Esophagus muscularis mucosa (tissue), 4 donors: Measurements from ENCODE around the gene PIR. TPM values are rescaled to one million over a fixed set of nuclear protein-coding genes. Genes with fewer than 3 reads are reported as not detected.

Experiments used
- DNase-seq: peaks from one replicate; pipeline ENCODE4 v3.0.0-alpha.2; 2017; ENCODE audit errors: extremely low spot score
- H3K27ac ChIP-seq, 4 donors: fragments of 200-600 bp; sonication (generic); replicated peaks in 1 of 4; 1 replicate in 3 of 4; 2 replicates in 1 of 4; pipeline ENCODE4 v1.5.1; 2016 to 2019; ENCODE audit warnings: mild to moderate bottlenecking in 1 of 4
- H3K27me3 ChIP-seq, 4 donors: fragments of 200-600 bp; sonication (generic); one replicate each; pipeline versions ENCODE4 v1.5.1 to v1.6.0; 2016 to 2019
- H3K36me3 ChIP-seq, 4 donors: fragments of 200-600 bp; sonication (generic); one replicate each; pipeline ENCODE4 v1.5.1; 2016 to 2019
- H3K4me1 ChIP-seq, 4 donors: fragments of 200-600 bp; sonication (generic); one replicate each; pipeline ENCODE4 v1.5.1; 2016 to 2019
- H3K4me3 ChIP-seq, 4 donors: fragments of 200-600 bp; sonication (generic); 1 replicate in 2 of 4; 2 replicates in 2 of 4; pipeline ENCODE4 v1.5.1; 2016 to 2019; ENCODE audit warnings: mild to moderate bottlenecking in 4 of 4, moderate library complexity in 1 of 4
- H3K9me3 ChIP-seq, 4 donors: fragments of 200-600 bp; sonication (generic); 1 replicate in 3 of 4; 2 replicates in 1 of 4; pipeline ENCODE4 v1.5.1; 2016 to 2019
- EP300 ChIP-seq: sonication (generic); formaldehyde crosslinking; IDR thresholded peaks from one replicate; pipeline ENCODE4 v1.6.1; 2017; ENCODE audit warnings: antibody characterized with exemption
- POLR2A ChIP-seq: fragments of 450-650 bp; IDR thresholded peaks from one replicate; pipeline ENCODE4 v1.6.1; 2017; ENCODE audit warnings: antibody characterized with exemption, moderate library complexity, mild to moderate bottlenecking, low read depth
- POLR2AphosphoS5 ChIP-seq, 2 donors: sonication (generic); formaldehyde crosslinking; IDR thresholded peaks; one replicate each; pipeline ENCODE4 v1.6.1; 2017; ENCODE audit warnings: antibody characterized with exemption in 2 of 2
- WGBS: methylation state at CpG from one replicate; pipeline ENCODE4 v1.1.5; 2018; 5-methylcytosine and 5-hydroxymethylcytosine counted together
- intact Hi-C: fragments of 100-400 bp; cut with DNase I; formaldehyde crosslinking; loops from one replicate; pipeline ENCODE4 v1.15.1; 2023
- total RNA-seq, 4 donors: library from RNA; depleted of rRNA; stranded (reverse); fragments of >200 nt; gene quantifications; one replicate each; pipeline versions ENCODE4 v1.1.0 to v1.2.1, GENCODE V29; 2016
- TF ChIP-seq, protein P1 (sequence below), 3 experiments: fragments of 200-600 bp in 2 of 3; fragments of 450-650 bp in 1 of 3; sonication (generic) in 2 of 3; IDR thresholded peaks; one replicate each; pipeline ENCODE4 v1.5.1; 2017 to 2019; ENCODE audit warnings: antibody characterized with exemption in 3 of 3, mild to moderate bottlenecking in 2 of 3, moderate library complexity in 1 of 3

The PIR gene
- total RNA-seq, 4 donors from 2014 or later = 12.1 to 24.9 (median 19.3) TPM

DNA sequence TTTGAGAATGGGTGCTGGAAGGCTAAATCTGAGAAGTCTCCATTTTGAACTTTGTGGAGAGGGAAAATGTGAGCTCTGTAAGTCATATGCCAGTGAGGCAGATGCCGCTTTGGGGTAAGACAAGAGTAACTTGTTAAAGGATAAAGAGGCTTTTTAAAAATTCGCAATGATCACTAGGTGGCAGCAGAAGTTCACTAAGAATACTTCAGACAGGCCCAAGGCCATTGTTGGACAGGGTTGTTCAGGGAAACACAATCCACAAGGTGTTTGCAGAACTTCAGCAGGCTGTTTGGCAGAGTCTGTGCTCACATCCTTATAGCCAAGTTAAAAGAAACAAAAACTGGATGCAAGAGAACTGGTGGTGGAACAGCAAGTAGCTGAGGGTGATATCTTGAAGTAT lies 144.1 kb downstream of the PIR start:
- no peak for DNase-seq
- peaks cover 0 to 11% (median 0%) of the 10 kb centered on the region in 4 donors for H3K36me3 ChIP-seq
- TF ChIP-seq, protein P1, sequence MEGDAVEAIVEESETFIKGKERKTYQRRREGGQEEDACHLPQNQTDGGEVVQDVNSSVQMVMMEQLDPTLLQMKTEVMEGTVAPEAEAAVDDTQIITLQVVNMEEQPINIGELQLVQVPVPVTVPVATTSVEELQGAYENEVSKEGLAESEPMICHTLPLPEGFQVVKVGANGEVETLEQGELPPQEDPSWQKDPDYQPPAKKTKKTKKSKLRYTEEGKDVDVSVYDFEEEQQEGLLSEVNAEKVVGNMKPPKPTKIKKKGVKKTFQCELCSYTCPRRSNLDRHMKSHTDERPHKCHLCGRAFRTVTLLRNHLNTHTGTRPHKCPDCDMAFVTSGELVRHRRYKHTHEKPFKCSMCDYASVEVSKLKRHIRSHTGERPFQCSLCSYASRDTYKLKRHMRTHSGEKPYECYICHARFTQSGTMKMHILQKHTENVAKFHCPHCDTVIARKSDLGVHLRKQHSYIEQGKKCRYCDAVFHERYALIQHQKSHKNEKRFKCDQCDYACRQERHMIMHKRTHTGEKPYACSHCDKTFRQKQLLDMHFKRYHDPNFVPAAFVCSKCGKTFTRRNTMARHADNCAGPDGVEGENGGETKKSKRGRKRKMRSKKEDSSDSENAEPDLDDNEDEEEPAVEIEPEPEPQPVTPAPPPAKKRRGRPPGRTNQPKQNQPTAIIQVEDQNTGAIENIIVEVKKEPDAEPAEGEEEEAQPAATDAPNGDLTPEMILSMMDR (IDR thresholded peaks at IDR 0.05) = peak; percentile 47 to 48 (median 48)
- TF ChIP-seq EP300 = no peak
- no peaks in the 10 kb centered on the region for H3K27me3 ChIP-seq
- intact Hi-C loops = loop anchor here (5.0 kb wide), 1 partner anchor 118 kb away; no protein-coding TSS in a partner anchor
- no peak overlapping the region for H3K4me3 ChIP-seq
- no peaks in the 10 kb centered on the region for H3K9me3 ChIP-seq
- H3K27ac ChIP-seq = no peak overlapping the region
- 34% methylated on average over 2 of the region's 2 CpGs for WGBS
- H3K4me1 ChIP-seq = no peaks in the 10 kb centered on the region

DNA sequence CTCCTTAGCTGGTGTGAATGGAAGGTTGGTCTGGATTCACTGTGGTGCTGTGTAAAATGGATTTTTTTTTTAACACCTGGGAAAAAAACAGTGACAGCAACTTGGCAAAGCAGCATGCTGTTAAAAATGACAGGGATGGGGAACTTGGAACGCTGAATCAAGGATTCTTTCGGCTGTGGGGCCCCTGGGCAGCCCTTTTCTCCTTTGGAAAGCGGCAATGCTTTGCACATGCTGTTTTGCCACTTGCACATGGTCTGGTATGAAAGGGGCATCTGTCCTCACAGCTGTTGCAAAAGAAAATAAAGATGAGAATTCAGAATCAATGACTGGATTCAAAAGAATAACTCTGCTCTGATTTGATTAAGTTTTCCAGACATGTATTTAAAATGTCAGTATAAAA lies 147.2 kb downstream of the PIR start:
- no peaks in the 10 kb centered on the region for H3K4me1 ChIP-seq
- intact Hi-C loops = loop anchor here (5.0 kb wide), 1 partner anchor 121 kb away; no protein-coding TSS in a partner anchor
- peaks cover 0 to 11% (median 0%) of the 10 kb centered on the region in 4 donors for H3K36me3 ChIP-seq
- H3K4me3 ChIP-seq = no peak overlapping the region
- no peak overlapping the region for H3K27ac ChIP-seq
- DNase-seq = no peak
- TF ChIP-seq POLR2AphosphoS5 (IDR thresholded peaks at IDR 0.05) = no peak
- TF ChIP-seq, protein P1 (IDR thresholded peaks at IDR 0.05) = no peak
- no peak for TF ChIP-seq POLR2A
- H3K27me3 ChIP-seq = no peaks in the 10 kb centered on the region
- H3K9me3 ChIP-seq = no peaks in the 10 kb centered on the region
- WGBS = 71% methylated on average over 3 of the region's 3 CpGs

GRCh38 chrX:15344106-15344505 lies 149.0 kb downstream of the PIR start:
- H3K9me3 ChIP-seq = no peaks in the 10 kb centered on the region
- H3K27ac ChIP-seq = no peak overlapping the region
- TF ChIP-seq POLR2AphosphoS5 (IDR thresholded peaks at IDR 0.05) (no peak), EP300 (no peak), POLR2A (no peak)
- TF ChIP-seq, protein P1 (IDR thresholded peaks at IDR 0.05) = no peak
- H3K4me3 ChIP-seq = no peak overlapping the region
- no peaks in the 10 kb centered on the region for H3K4me1 ChIP-seq
- no peaks in the 10 kb centered on the region for H3K27me3 ChIP-seq
- no peak for DNase-seq
- intact Hi-C loops = no loop called here
- H3K36me3 ChIP-seq = peaks cover 0 to 11% (median 0%) of the 10 kb centered on the region in 4 donors

GRCh38 chrX:15343075-15343476 lies 150.1 kb downstream of the PIR start:
- no peak overlapping the region for H3K4me3 ChIP-seq
- WGBS = 62% methylated on average over 5 of the region's 5 CpGs
- TF ChIP-seq POLR2A = no peak
- no peak for TF ChIP-seq EP300
- TF ChIP-seq, protein P1 (IDR thresholded peaks at IDR 0.05) = no peak
- no peak for TF ChIP-seq POLR2AphosphoS5 (IDR thresholded peaks at IDR 0.05)
- H3K27ac ChIP-seq = no peak overlapping the region
- no peak for DNase-seq
- H3K9me3 ChIP-seq = no peaks in the 10 kb centered on the region
- H3K4me1 ChIP-seq = no peaks in the 10 kb centered on the region
- intact Hi-C loops = no loop called here
- H3K36me3 ChIP-seq = peaks cover 0 to 11% (median 0%) of the 10 kb centered on the region in 4 donors
- no peaks in the 10 kb centered on the region for H3K27me3 ChIP-seq

GRCh38 chrX:15340867-15341266 lies 152.3 kb downstream of the PIR start:
- no peak for DNase-seq
- no peaks in the 10 kb centered on the region for H3K4me1 ChIP-seq
- no peaks in the 10 kb centered on the region for H3K36me3 ChIP-seq
- no peaks in the 10 kb centered on the region for H3K27me3 ChIP-seq
- no peak overlapping the region for H3K4me3 ChIP-seq
- TF ChIP-seq POLR2AphosphoS5 (IDR thresholded peaks at IDR 0.05) (no peak), EP300 (no peak), POLR2A (no peak)
- TF ChIP-seq, protein P1 (IDR thresholded peaks at IDR 0.05) = no peak
- WGBS = 90% methylated on average over 2 of the region's 2 CpGs
- no peaks in the 10 kb centered on the region for H3K9me3 ChIP-seq
- intact Hi-C loops = no loop called here
- H3K27ac ChIP-seq = no peak overlapping the region
